ENCODE data around the gene S100A13. TPM values are rescaled to one million over a fixed set of nuclear protein-coding genes. Genes with fewer than 3 reads are reported as not detected.

Gene S100A13
- total and polyA plus RNA-seq, 9 of the 15 experiments (the other 6 are each of a cell fraction or from before 2014, with no cell fraction given), result 41.9 to 129 (median 58.0) TPM

DNA sequence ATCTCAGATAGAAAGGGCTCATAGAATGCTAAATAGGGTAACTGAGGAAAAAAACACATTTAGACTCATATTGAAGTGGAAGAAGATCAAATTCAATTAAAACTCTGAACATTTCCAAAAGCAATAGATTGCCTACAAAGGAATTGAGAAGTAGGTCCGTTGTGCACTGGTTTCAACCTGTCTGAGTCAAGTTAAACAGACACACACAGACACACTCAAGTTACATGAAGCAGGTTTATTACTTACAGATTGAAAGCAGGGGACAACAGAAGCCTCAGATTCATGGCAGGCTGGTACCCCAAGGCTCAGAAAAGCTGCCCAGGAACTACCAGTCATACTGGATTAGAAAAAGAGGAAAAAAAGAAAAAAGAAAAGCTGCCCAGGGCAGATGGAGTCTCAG is 41.0 kb downstream of the S100A13 start:
- no TSS peak for BruUV-seq (replicated peaks)
- H3K36me3 ChIP-seq (ENCODE audit: control insufficient read depth, insufficient read depth, low read length), result no peaks in the 10 kb centered on the region
- peaks cover 0 to 6% of the 10 kb centered on the region in 2 experiments; a peak in 1 of 5 replicates for H3K4me1 ChIP-seq (replicated peaks in 1 of 2; ENCODE audit: control insufficient read depth in 2 of 2, insufficient read depth in 2 of 2, low read length in 2 of 2)
- no peak overlapping the region for H2AFZ ChIP-seq (ENCODE audit: low read depth, low read length)
- TF ChIP-seq, protein P1, sequence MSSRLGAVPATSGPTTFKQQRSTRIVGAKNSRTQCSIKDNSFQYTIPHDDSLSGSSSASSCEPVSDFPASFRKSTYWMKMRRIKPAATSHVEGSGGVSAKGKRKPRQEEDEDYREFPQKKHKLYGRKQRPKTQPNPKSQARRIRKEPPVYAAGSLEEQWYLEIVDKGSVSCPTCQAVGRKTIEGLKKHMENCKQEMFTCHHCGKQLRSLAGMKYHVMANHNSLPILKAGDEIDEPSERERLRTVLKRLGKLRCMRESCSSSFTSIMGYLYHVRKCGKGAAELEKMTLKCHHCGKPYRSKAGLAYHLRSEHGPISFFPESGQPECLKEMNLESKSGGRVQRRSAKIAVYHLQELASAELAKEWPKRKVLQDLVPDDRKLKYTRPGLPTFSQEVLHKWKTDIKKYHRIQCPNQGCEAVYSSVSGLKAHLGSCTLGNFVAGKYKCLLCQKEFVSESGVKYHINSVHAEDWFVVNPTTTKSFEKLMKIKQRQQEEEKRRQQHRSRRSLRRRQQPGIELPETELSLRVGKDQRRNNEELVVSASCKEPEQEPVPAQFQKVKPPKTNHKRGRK (tag; IDR thresholded peaks at IDR 0.05), result 0 out of 2 replicates have a peak, but pooled peaks have one; percentile 11
- TF ChIP-seq FOXJ3 (CRISPR knock-in tag; IDR thresholded peaks at IDR 0.05) (no peak), NFE2L1 (tag; IDR thresholded peaks at IDR 0.05; ENCODE audit: borderline replicate concordance, low read depth) (no peak), PPARD (CRISPR knock-in tag; IDR thresholded peaks at IDR 0.05) (no peak), NFRKB (IDR thresholded peaks at IDR 0.05; ENCODE audit: low read depth) (no peak)
- TF ChIP-seq, protein P2, sequence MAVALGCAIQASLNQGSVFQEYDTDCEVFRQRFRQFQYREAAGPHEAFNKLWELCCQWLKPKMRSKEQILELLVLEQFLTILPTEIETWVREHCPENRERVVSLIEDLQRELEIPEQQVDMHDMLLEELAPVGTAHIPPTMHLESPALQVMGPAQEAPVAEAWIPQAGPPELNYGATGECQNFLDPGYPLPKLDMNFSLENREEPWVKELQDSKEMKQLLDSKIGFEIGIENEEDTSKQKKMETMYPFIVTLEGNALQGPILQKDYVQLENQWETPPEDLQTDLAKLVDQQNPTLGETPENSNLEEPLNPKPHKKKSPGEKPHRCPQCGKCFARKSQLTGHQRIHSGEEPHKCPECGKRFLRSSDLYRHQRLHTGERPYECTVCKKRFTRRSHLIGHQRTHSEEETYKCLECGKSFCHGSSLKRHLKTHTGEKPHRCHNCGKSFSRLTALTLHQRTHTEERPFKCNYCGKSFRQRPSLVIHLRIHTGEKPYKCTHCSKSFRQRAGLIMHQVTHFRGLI (CRISPR knock-in tag; IDR thresholded peaks at IDR 0.05), result no peak
- no peaks in the 10 kb centered on the region for H3K27me3 ChIP-seq (ENCODE audit: control insufficient read depth in 2 of 2, insufficient read depth in 2 of 2, low read length in 2 of 2)
- FAIRE-seq, result peak; percentile 29
- H3K79me2 ChIP-seq (ENCODE audit: control insufficient read depth, insufficient read depth, low read length), result no peaks in the 10 kb centered on the region
- ChIA-PET POLR2A (interaction anchor here (0.6 to 1.8 kb wide), 4 partner anchors 30 to 66 kb away, joined by 3 to 4 read pairs (median 4); partner anchors contain the start of genes S100A1 and S100A14), CTCF (ENCODE audit: low intra/inter-chr PET ratio) (no interaction called here)
- in situ Hi-C loops (cut with MboI), result no loop called here
- no peaks in the 10 kb centered on the region for H4K20me1 ChIP-seq (replicated peaks; ENCODE audit: control insufficient read depth, insufficient read depth, low read length)
- H3K4me3 ChIP-seq, result no peak overlapping the region
- no peak overlapping the region for H3K4me2 ChIP-seq (ENCODE audit: insufficient read depth, low read length)
- intact Hi-C loops (cut with micrococcal nuclease), result no loop called here
- no peak overlapping the region for H3K9ac ChIP-seq (ENCODE audit: insufficient read depth in 1 of 2, low read depth in 2 of 2, low read length in 2 of 2)
- ATAC-seq, result no peak
- 0% methylated on average over 1 of the region's 1 CpG for WGBS (ENCODE audit: insufficient coverage, low coverage, missing lambda C conversion rate)
- no peaks in the 10 kb centered on the region for H3K9me1 ChIP-seq (ENCODE audit: control insufficient read depth, insufficient read depth, low read length)
- DNase-seq (ENCODE audit: extremely low read depth in 1 of 4, low spot score in 3 of 4), result no peak
- no peak overlapping the region for H3K27ac ChIP-seq (ENCODE audit: extremely low read depth, low read depth, low read length)
- H3K9me3 ChIP-seq (replicated peaks; ENCODE audit: control insufficient read depth, insufficient read depth, low read depth, low read length), result no peaks in the 10 kb centered on the region

All from K562 (cell line).